Keratinocyte (primary cell): Measurements from ENCODE around the gene ADSL.

Experiments used
- CTCF ChIP-seq, 3 experiments: IDR thresholded peaks in 1 of 3; conservative IDR thresholded peaks in 1 of 3; optimal IDR thresholded peaks in 1 of 3; 2 replicates in 2 of 3; 3 replicates in 1 of 3; pipeline versions ENCODE3 to v1.5.1; 2011; ENCODE audit warnings: low read length in 3 of 3, mild to moderate bottlenecking in 3 of 3, moderate library complexity in 2 of 3, control low read depth in 1 of 3, inconsistent platforms in 1 of 3; ENCODE audit not compliant: insufficient read depth in 2 of 3; ENCODE audit errors: extremely low read depth in 1 of 3
- EZH2 ChIP-seq: IDR thresholded peaks from one replicate; pipeline ENCODE4 v1.6.1; 2012; ENCODE audit warnings: inconsistent platforms, mild to moderate bottlenecking, low read length, moderate library complexity

- TF ChIP-seq CTCF (optimal IDR thresholded peaks at IDR 0.05 in 1 of 3, IDR thresholded peaks at IDR 0.05 in 1 of 3, conservative IDR thresholded peaks at IDR 0.05 in 1 of 3; ENCODE audit: extremely low read depth in 1 of 3, insufficient read depth in 2 of 3, low read length in 3 of 3) = no peak
- TF ChIP-seq EZH2 = no peak
Measured at GRCh38 chr22:40407831-40408717, 61.8 kb downstream of the ADSL start.
